M059J (cell line): Measurements from ENCODE around the gene SLC23A2. TPM values are rescaled to one million over a fixed set of nuclear protein-coding genes. Genes with fewer than 3 reads are reported as not detected.

Experiments used
- DNase-seq: peaks from one replicate; pipeline ENCODE4 v3.0.0-alpha.2; 2012; ENCODE audit warnings: low read depth
- total RNA-seq: library from RNA; depleted of rRNA; stranded (reverse); fragments of >200 nt; shearing (Covaris generic); gene quantifications from 2 replicates; pipeline ENCODE4 v1.2.3, GENCODE V29; 2014; rRNA removed

SLC23A2 gene
- total RNA-seq, 1 experiment from 2014 or later: 19.7 TPM

GRCh38 chr20:4813863-4814695 is 187.2 kb downstream of the SLC23A2 start:
- peak; percentile 52 for DNase-seq

- no peak for DNase-seq
Measured at GRCh38 chr20:4813076-4813862, 188.0 kb downstream of the SLC23A2 start.

GRCh38 chr20:4812641-4813075 is 188.7 kb downstream of the SLC23A2 start:
- no peak for DNase-seq

- DNase-seq: no peak
Measured at GRCh38 chr20:4812216-4812615, 189.1 kb downstream of the SLC23A2 start.

- no peak for DNase-seq
Measured at GRCh38 chr20:4811661-4812181, 189.6 kb downstream of the SLC23A2 start.

GRCh38 chr20:4811257-4811656 is 190.1 kb downstream of the SLC23A2 start:
- no peak for DNase-seq

GRCh38 chr20:4810426-4811019 is 190.8 kb downstream of the SLC23A2 start:
- DNase-seq: no peak

GRCh38 chr20:4809707-4810106 is 191.6 kb downstream of the SLC23A2 start:
- DNase-seq: no peak

GRCh38 chr20:4808872-4809271 is 192.4 kb downstream of the SLC23A2 start:
- DNase-seq: no peak

GRCh38 chr20:4805663-4806449 is 195.5 kb downstream of the SLC23A2 start:
- DNase-seq: peak; percentile 38

GRCh38 chr20:4802527-4802926 is 198.8 kb downstream of the SLC23A2 start:
- DNase-seq: no peak

Other genes with a start within 250 kb of the SLC23A2 start
- gene RASSF2, start 177.9 kb downstream of the SLC23A2 start, total RNA-seq: 3.7 and 5.6 TPM in 2 replicates
- 303 and 326 TPM in 2 replicates for gene TMEM230, start 111.6 kb upstream of the SLC23A2 start, total RNA-seq
- 800 and 803 TPM in 2 replicates for gene PCNA, start 118.4 kb upstream of the SLC23A2 start, total RNA-seq
- gene CDS2, start 125.5 kb upstream of the SLC23A2 start, total RNA-seq: 25.8 and 42.0 TPM in 2 replicates